Fibroblast of lung (primary cell): ENCODE data around the gene PIGO. TPM values are rescaled to one million over a fixed set of nuclear protein-coding genes. Genes with fewer than 3 reads are reported as not detected.

ENCODE experiments used
- DNase-seq, 2 donors: peaks; one replicate each; pipeline versions ENCODE4 v3.0.0 to v3.0.0-alpha.2; 2010; ENCODE audit warnings: low read depth in 2 of 2
- H2AFZ ChIP-seq: 2 replicates; pipeline ENCODE4 v1.5.1; 2012; ENCODE audit warnings: low read length, control low read depth, inconsistent platforms
- H3K27ac ChIP-seq: 2 replicates; pipeline ENCODE4 v1.5.1; 2011; ENCODE audit warnings: low read length, control low read depth; ENCODE audit not compliant: insufficient read depth
- H3K27me3 ChIP-seq: 2 replicates; pipeline ENCODE4 v1.5.1; 2011; ENCODE audit warnings: mild to moderate bottlenecking, low read length; ENCODE audit not compliant: control insufficient read depth, insufficient read depth
- H3K36me3 ChIP-seq: 2 replicates; pipeline ENCODE4 v1.5.1; 2011; ENCODE audit warnings: low read length; ENCODE audit not compliant: control insufficient read depth, insufficient read depth
- H3K4me1 ChIP-seq: 2 replicates; pipeline ENCODE4 v1.5.1; 2011; ENCODE audit warnings: low read length; ENCODE audit not compliant: control insufficient read depth, insufficient read depth; ENCODE audit errors: extremely low read depth
- H3K4me2 ChIP-seq: 2 replicates; pipeline ENCODE4 v1.5.1; 2011; ENCODE audit warnings: low read length, control low read depth; ENCODE audit not compliant: insufficient read depth; ENCODE audit errors: extremely low read depth
- H3K4me3 ChIP-seq, 4 experiments: fragments of 200-600 bp in 1 of 4; sonication (generic) in 1 of 4; replicated peaks in 1 of 4; 2 replicates each; pipeline ENCODE4 v1.5.1; 2011 to 2016; ENCODE audit warnings: low read length in 4 of 4, low read depth in 3 of 4, mild to moderate bottlenecking in 3 of 4, control low read depth in 2 of 4, inconsistent platforms in 1 of 4, mixed read lengths in 1 of 4; ENCODE audit not compliant: insufficient read depth in 1 of 4; ENCODE audit errors: control extremely low read depth in 1 of 4
- H3K79me2 ChIP-seq: 2 replicates; pipeline ENCODE4 v1.5.1; 2012; ENCODE audit warnings: mild to moderate bottlenecking, low read length, inconsistent platforms; ENCODE audit not compliant: control insufficient read depth, insufficient read depth
- H3K9ac ChIP-seq: 2 replicates; pipeline ENCODE4 v1.5.1; 2011; ENCODE audit warnings: mild to moderate bottlenecking, low read length, control low read depth; ENCODE audit not compliant: insufficient read depth
- H3K9me3 ChIP-seq: 2 replicates; pipeline ENCODE4 v1.5.1; 2012; ENCODE audit warnings: low read depth, low read length; ENCODE audit not compliant: control insufficient read depth, insufficient read depth
- H4K20me1 ChIP-seq: 2 replicates; pipeline ENCODE4 v1.5.1; 2011; ENCODE audit warnings: low read length; ENCODE audit not compliant: control insufficient read depth, insufficient read depth; ENCODE audit errors: extremely low read depth
- CTCF ChIP-seq, 2 donors: IDR thresholded peaks in 1 of 2; conservative IDR thresholded peaks in 1 of 2; 1 replicate in 1 of 2; 2 replicates in 1 of 2; pipeline ENCODE4 v1.5.1; 2011 to 2012; ENCODE audit warnings: low read length in 2 of 2, control low read depth in 1 of 2, inconsistent platforms in 1 of 2, low read depth in 1 of 2, mild to moderate bottlenecking in 1 of 2
- EZH2 ChIP-seq: IDR thresholded peaks from 2 replicates; pipeline ENCODE4 v1.5.1; 2012; ENCODE audit warnings: low read length, control low read depth, mild to moderate bottlenecking; ENCODE audit errors: missing control alignments
- polyA plus RNA-seq, 2 donors: library from polyadenylated mRNA; depleted of rRNA in 1 of 2; stranded (reverse) in 1 of 2; unstranded in 1 of 2; fragments of >200 nt; gene quantifications; 2 replicates each; pipeline ENCODE4 v1.2.1, GENCODE V29; 2011 to 2012; ENCODE audit warnings: missing spikeins in 1 of 2
- total RNA-seq: library from RNA; depleted of rRNA; stranded (reverse); fragments of >200 nt; gene quantifications from 2 replicates; pipeline ENCODE4 v1.2.1, GENCODE V29; 2014

The PIGO gene
- total and polyA plus RNA-seq, 2 donors (not counting 1 experiment from before 2014, with no cell fraction given), result 14.0 to 14.8 TPM

GRCh38 chr9:35070823-35071813 lies 25.3 kb downstream of the PIGO start:
- no peak overlapping the region for H2AFZ ChIP-seq
- peak overlapping the region; percentile 80 to 95 (median 81) for H3K4me3 ChIP-seq
- TF ChIP-seq EZH2, result no peak
- no peak for TF ChIP-seq CTCF (conservative IDR thresholded peaks at IDR 0.05 in 1 of 2, IDR thresholded peaks at IDR 0.05 in 1 of 2; ENCODE audit: low read depth in 1 of 2, low read length in 2 of 2)
- H3K27me3 ChIP-seq, result no peaks in the 10 kb centered on the region
- peaks cover 54% of the 10 kb centered on the region for H3K79me2 ChIP-seq
- peak in 1 of 2 donors; percentile 52 for DNase-seq
- H3K9me3 ChIP-seq, result no peaks in the 10 kb centered on the region
- peak overlapping the region; percentile 99 for H3K27ac ChIP-seq
- peak overlapping the region; percentile 100 for H3K4me2 ChIP-seq
- H3K9ac ChIP-seq, result peak overlapping the region; percentile 100
- no peaks in the 10 kb centered on the region for H3K4me1 ChIP-seq
- H4K20me1 ChIP-seq, result peaks cover 18% of the 10 kb centered on the region
- peaks cover 12% of the 10 kb centered on the region for H3K36me3 ChIP-seq

- no peak for TF ChIP-seq EZH2
- H3K4me2 ChIP-seq, result peak overlapping the region; percentile 54
- no peaks in the 10 kb centered on the region for H3K27me3 ChIP-seq
- H3K79me2 ChIP-seq, result peaks cover 64% of the 10 kb centered on the region
- H3K27ac ChIP-seq, result no peak overlapping the region
- H3K9ac ChIP-seq, result no peak overlapping the region
- H3K9me3 ChIP-seq, result no peaks in the 10 kb centered on the region
- H3K36me3 ChIP-seq, result peaks cover 20% of the 10 kb centered on the region
- DNase-seq, result no peak
- no peaks in the 10 kb centered on the region for H3K4me1 ChIP-seq
- H4K20me1 ChIP-seq, result peaks cover 18% of the 10 kb centered on the region
- peak overlapping the region in 2 of 4 experiments; percentile 3 to 9 for H3K4me3 ChIP-seq
- no peak overlapping the region for H2AFZ ChIP-seq
Measured at GRCh38 chr9:35069020-35069419, 27.4 kb downstream of the PIGO start.

GRCh38 chr9:35067056-35067455 lies 29.3 kb downstream of the PIGO start:
- no peak for TF ChIP-seq CTCF (conservative IDR thresholded peaks at IDR 0.05 in 1 of 2, IDR thresholded peaks at IDR 0.05 in 1 of 2; ENCODE audit: low read depth in 1 of 2, low read length in 2 of 2)
- no peak for TF ChIP-seq EZH2
- Histone ChIP-seq H3K9ac (no peak overlapping the region), H3K27ac (no peak overlapping the region), H3K36me3 (peaks cover 36% of the 10 kb centered on the region), H3K27me3 (no peaks in the 10 kb centered on the region), H3K4me2 (no peak overlapping the region), H3K4me3 (no peak overlapping the region), H3K79me2 (peaks cover 68% of the 10 kb centered on the region), H3K9me3 (no peaks in the 10 kb centered on the region), H3K4me1 (no peaks in the 10 kb centered on the region), H2AFZ (no peak overlapping the region), H4K20me1 (peaks cover 18% of the 10 kb centered on the region)
- DNase-seq, result no peak
